Uterine smooth muscle cell (primary cell): ENCODE results near the gene ORAI3. TPM values are rescaled to one million over a fixed set of nuclear protein-coding genes. Genes with fewer than 3 reads are reported as not detected.

Source experiments
- total RNA-seq: library from RNA; depleted of rRNA; stranded (reverse); fragments of >200 nt; gene quantifications from 2 replicates; pipeline ENCODE4 v1.2.3, GENCODE V29; 2014

Gene ORAI3
- total RNA-seq, result 24.9 and 35.2 TPM in 2 replicates

GRCh38 chr16:30948667-30949649 lies at the start of gene ORAI3:
Gene ORAI3, plus strand, starts transcription at chr16:30949068. Its CDS starts 222 bp downstream, at chr16:30949290.

DNA sequence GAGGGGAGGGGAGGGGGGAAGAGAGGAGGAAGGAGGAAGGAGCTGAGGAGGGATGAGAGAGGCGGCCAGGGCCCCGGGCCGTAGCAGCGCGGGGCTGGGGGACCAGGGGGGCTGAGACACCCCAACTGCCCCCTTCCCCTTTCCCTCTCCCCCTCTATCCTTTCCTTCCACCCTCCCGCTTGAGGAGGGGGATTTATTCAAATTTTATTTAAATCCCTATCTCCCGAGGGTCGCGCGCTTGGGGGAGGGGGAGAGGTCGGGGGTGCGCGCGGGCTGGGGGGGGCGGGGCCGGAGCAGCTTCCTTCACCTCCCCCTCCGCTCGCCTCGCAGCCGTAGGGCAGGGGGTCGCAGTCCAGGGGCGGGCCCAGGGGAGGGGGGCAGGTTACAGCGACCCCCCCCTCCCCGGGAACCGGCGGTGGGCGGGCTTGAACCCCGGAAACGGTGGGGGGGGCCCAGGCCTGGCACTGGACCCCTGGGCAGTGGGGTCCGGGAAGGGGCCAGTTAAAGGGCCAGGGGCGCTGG lies 25.3 kb upstream of the ORAI3 start, which contains the start of gene FBXL19:
Gene FBXL19 (plus strand): TSS at position 19 of the 522 bp plus-strand sequence. CDS start 2,183 bp downstream, outside the sequence.

DNA sequence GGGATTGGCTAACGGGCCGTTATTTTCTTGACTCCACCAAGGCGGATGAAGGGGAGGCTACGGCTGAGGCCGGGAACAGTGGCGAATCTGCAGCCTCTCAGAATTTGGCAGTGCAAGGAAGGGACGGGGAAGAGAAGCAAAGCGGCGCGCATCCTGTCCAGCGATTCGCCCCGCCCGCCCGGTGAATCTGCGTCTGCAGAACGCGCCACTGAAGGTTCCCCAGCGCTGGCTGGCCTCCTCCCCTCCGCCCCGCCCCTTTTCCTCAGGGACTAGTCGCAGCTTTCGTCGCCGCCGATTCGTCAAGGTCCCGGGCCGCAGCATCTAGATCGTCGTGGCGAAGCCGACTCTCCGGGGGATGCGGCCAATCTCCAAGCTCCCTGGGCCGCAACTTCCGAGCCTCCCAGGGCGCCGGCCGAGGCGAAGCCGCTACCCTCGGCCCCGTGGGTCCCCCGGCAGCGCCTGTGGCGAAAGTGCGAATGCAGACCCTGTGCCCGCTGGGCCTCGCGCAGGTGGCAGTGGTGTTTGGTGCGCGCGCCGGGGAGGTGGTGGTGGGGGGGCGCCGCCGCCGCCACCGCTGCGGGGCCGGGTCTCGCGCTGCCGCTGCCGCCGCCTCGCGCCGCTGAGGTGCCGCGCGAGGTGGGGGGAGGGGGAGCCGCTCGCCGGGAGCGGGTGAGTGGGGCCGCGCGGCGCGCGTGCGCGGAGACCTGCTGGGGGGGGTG lies 8.7 kb downstream of the ORAI3 start, which contains the start of gene SETD1A:
Gene SETD1A (plus strand): TSS at position 299 of the 719 bp plus-strand sequence. CDS start 978 bp downstream, outside the sequence.

DNA sequence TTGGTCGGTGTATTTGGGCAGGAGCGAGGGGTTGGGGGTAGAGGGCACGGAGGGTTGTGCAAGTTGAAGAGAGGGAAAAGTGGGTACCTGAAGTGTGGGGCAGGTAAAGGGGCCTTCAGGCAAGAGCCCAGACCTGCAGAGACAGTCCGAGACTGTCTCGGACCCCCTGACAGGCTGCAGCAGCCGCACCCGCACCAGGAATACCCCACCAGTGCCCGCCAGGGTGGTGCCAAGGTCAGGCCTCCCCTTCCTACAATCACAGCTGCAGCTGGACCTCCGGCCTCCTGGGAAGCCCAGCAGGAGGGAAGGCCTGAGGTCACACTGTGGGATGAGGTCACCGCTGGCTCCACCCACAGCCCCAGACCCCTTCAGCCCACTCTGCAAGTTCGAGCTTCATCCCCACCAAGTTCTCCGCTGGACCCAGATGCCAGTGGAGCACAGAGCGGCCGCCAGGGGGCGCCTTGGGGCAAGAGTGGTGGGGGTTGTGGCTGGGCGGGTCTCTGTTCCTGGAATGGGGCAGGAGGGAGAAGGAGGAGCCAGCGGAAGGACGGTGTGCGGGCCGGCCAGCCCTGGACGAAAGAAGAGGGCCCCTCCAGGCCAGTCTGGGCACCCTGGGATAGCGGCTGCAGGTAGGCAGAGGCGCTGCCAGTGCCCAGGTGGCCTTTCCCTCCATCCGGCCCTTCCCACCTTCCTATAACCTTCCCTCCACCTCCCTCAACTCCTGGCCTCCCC lies 36.0 kb downstream of the ORAI3 start, which contains the start of gene HSD3B7:
Gene HSD3B7 (plus strand): TSS at position 539 of the 732 bp plus-strand sequence. CDS start 452 bp downstream, outside the sequence.

Other genes with a start within 250 kb of the ORAI3 start
- 25.5 and 30.9 TPM in 2 replicates for gene SRCAP, start 249.9 kb upstream of the ORAI3 start, total RNA-seq
- gene PHKG2, start 200.6 kb upstream of the ORAI3 start, total RNA-seq, result 25.4 and 31.5 TPM in 2 replicates
- 3.4 and 3.8 TPM in 2 replicates for gene CFAP119, start 187.0 kb upstream of the ORAI3 start, total RNA-seq
- 86.2 and 88.5 TPM in 2 replicates for gene RNF40, start 186.7 kb upstream of the ORAI3 start, total RNA-seq
- 7.3 and 7.9 TPM in 2 replicates for gene ZNF629, start 161.9 kb upstream of the ORAI3 start, total RNA-seq
- 51.4 and 53.5 TPM in 2 replicates for gene BCL7C, start 55.0 kb upstream of the ORAI3 start, total RNA-seq
- 2.2 and 3.0 TPM in 2 replicates for gene CTF1, start 52.5 kb upstream of the ORAI3 start, total RNA-seq
- gene FBXL19, start 25.5 kb upstream of the ORAI3 start, total RNA-seq, result 20.0 and 28.0 TPM in 2 replicates
- 2.7 and 6.6 TPM in 2 replicates for gene SETD1A, start 8.7 kb downstream of the ORAI3 start, total RNA-seq
- 28.0 and 35.6 TPM in 2 replicates for gene HSD3B7, start 36.1 kb downstream of the ORAI3 start, total RNA-seq
- 2.1 and 2.5 TPM in 2 replicates for gene STX1B, start 61.6 kb downstream of the ORAI3 start, total RNA-seq
- gene STX4, start 84.5 kb downstream of the ORAI3 start, total RNA-seq, result 26.0 and 31.5 TPM in 2 replicates
- gene ZNF668, start 125.2 kb downstream of the ORAI3 start, total RNA-seq, result 10.6 and 14.1 TPM in 2 replicates
- 13.9 and 15.1 TPM in 2 replicates for gene ZNF646, start 125.4 kb downstream of the ORAI3 start, total RNA-seq
- 2.7 and 3.2 TPM in 2 replicates for gene PRSS53, start 139.9 kb downstream of the ORAI3 start, total RNA-seq
- 98.5 and 142 TPM in 2 replicates for gene VKORC1, start 145.7 kb downstream of the ORAI3 start, total RNA-seq
- 16.9 and 18.6 TPM in 2 replicates for gene BCKDK, start 159.3 kb downstream of the ORAI3 start, total RNA-seq
- 33.6 and 37.0 TPM in 2 replicates for gene KAT8, start 168.6 kb downstream of the ORAI3 start, total RNA-seq
- not detected in 2 replicates for gene PRSS8, start 186.7 kb downstream of the ORAI3 start, total RNA-seq
- 0.33 and 0.75 TPM in 2 replicates for gene PRSS36, start 201.0 kb downstream of the ORAI3 start, total RNA-seq
- 79.6 and 121 TPM in 2 replicates for gene FUS, start 231.1 kb downstream of the ORAI3 start, total RNA-seq